Measurements from ENCODE around the gene C1QTNF8. TPM values are rescaled to one million over a fixed set of nuclear protein-coding genes. Genes with fewer than 3 reads are reported as not detected.

C1QTNF8 gene
- total RNA-seq, 4 donors from 2014 or later = not detected

DNA sequence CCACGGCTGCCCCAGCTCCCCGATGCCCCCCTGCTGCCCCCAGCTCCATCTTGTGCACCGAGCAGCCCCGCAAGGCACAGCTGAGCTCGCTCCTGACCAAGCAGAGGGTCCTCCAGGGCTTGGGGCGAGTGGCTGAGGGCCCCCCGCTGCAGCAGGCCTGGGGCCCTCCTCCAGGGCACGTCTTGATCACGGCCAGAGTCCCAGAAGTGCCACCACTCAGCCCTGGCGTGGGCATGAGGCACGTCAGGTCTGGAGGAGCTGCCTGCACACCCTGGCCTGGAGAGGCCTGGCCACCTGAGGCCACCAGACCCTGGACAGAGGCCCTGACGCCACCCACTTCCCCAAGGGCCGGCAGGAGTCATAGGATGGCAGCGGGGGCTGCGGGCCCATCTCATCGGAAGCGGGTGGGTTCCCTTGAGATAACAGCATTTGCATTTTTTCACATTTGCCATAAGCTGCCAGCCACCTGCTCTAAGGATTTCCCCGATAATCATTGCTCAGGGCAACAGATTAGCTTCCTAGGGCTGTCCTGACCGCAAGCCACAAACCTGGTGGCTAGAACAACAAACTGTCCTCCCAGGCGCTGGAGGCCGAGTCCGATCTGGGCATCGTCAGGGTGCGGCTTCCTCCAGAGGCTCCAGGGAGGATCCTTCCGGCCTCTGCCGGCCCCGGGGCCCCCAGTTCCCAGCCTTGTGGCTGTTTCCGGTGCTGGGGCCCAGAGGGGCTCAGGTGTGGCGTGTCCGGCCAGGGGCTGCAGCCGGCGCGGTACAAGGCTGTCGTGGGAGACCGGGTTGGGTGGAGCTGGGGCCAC, 23.9 kb upstream of the C1QTNF8 start:
- TF ChIP-seq POLR2A (IDR thresholded peaks at IDR 0.05; ENCODE audit: low read depth) (no peak), POLR2AphosphoS5 (IDR thresholded peaks at IDR 0.05) (no peak), EP300 (IDR thresholded peaks at IDR 0.05) (no peak)
- TF ChIP-seq, protein P1, sequence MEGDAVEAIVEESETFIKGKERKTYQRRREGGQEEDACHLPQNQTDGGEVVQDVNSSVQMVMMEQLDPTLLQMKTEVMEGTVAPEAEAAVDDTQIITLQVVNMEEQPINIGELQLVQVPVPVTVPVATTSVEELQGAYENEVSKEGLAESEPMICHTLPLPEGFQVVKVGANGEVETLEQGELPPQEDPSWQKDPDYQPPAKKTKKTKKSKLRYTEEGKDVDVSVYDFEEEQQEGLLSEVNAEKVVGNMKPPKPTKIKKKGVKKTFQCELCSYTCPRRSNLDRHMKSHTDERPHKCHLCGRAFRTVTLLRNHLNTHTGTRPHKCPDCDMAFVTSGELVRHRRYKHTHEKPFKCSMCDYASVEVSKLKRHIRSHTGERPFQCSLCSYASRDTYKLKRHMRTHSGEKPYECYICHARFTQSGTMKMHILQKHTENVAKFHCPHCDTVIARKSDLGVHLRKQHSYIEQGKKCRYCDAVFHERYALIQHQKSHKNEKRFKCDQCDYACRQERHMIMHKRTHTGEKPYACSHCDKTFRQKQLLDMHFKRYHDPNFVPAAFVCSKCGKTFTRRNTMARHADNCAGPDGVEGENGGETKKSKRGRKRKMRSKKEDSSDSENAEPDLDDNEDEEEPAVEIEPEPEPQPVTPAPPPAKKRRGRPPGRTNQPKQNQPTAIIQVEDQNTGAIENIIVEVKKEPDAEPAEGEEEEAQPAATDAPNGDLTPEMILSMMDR (IDR thresholded peaks at IDR 0.05) = no peak
- H3K4me3 ChIP-seq = no peak overlapping the region
- H3K9me3 ChIP-seq = no peaks in the 10 kb centered on the region
- 84% methylated on average over 14 of the region's 35 CpGs for WGBS
- peaks cover 0 to under 1% (median 0%) of the 10 kb centered on the region in 4 donors for H3K4me1 ChIP-seq
- H3K27me3 ChIP-seq = peaks cover 0 to 38% (median 0%) of the 10 kb centered on the region in 4 donors
- H3K36me3 ChIP-seq = no peaks in the 10 kb centered on the region
- DNase-seq (ENCODE audit: extremely low spot score) = no peak
- no peak overlapping the region for H3K27ac ChIP-seq (replicated peaks in 1 of 4)
- intact Hi-C loops (cut with DNase I) = no loop called here

GRCh38 chr16:1119129-1119528, 23.1 kb upstream of the C1QTNF8 start:
- 83% methylated on average over 9 of the region's 19 CpGs for WGBS
- Histone ChIP-seq H3K36me3 (no peaks in the 10 kb centered on the region), H3K27me3 (peaks cover 0 to 41% (median 0%) of the 10 kb centered on the region in 4 donors), H3K4me3 (no peak overlapping the region), H3K4me1 (no peaks in the 10 kb centered on the region), H3K9me3 (no peaks in the 10 kb centered on the region), H3K27ac (replicated peaks in 1 of 4) (no peak overlapping the region)
- intact Hi-C loops (cut with DNase I) = no loop called here
- no peak for DNase-seq (ENCODE audit: extremely low spot score)
- TF ChIP-seq EP300 (IDR thresholded peaks at IDR 0.05) (no peak), POLR2A (IDR thresholded peaks at IDR 0.05; ENCODE audit: low read depth) (no peak), POLR2AphosphoS5 (IDR thresholded peaks at IDR 0.05) (no peak)
- TF ChIP-seq, protein P1 (IDR thresholded peaks at IDR 0.05) = no peak

DNA sequence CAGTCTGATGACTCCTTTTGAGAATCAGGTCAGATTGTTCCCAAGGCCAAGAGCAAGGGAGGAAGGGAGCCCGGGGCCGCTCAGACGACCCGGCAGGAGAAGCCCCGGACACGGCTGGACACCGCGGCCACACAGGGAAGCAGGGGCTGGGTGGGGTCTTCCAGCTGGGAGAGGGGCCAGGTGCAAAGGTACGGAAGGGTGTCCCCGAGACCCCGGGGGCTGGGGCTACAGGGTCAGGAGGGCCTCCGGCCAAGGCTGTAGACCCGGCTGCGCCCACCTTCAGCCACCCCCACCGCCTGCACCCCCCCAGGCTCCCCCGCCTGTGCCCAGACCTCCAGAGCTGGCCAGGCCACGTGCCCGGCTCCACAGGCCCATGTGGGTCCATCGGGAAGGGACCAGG, 21.9 kb upstream of the C1QTNF8 start:
- H3K36me3 ChIP-seq = no peaks in the 10 kb centered on the region
- H3K4me3 ChIP-seq = no peak overlapping the region
- no peak for DNase-seq (ENCODE audit: extremely low spot score)
- TF ChIP-seq, protein P1 (IDR thresholded peaks at IDR 0.05) = no peak
- TF ChIP-seq POLR2A (IDR thresholded peaks at IDR 0.05; ENCODE audit: low read depth) = no peak
- TF ChIP-seq POLR2AphosphoS5 (IDR thresholded peaks at IDR 0.05) = no peak
- no peak for TF ChIP-seq EP300 (IDR thresholded peaks at IDR 0.05)
- H3K9me3 ChIP-seq = no peaks in the 10 kb centered on the region
- H3K4me1 ChIP-seq = no peaks in the 10 kb centered on the region
- intact Hi-C loops (cut with DNase I) = no loop called here
- peaks cover 0 to 35% (median 0%) of the 10 kb centered on the region in 4 donors for H3K27me3 ChIP-seq
- 77% methylated on average over 10 of the region's 19 CpGs for WGBS
- H3K27ac ChIP-seq (replicated peaks in 1 of 4) = no peak overlapping the region

- H3K4me3 ChIP-seq = no peak overlapping the region
- no peaks in the 10 kb centered on the region for H3K9me3 ChIP-seq
- H3K36me3 ChIP-seq = no peaks in the 10 kb centered on the region
- no peaks in the 10 kb centered on the region for H3K4me1 ChIP-seq
- intact Hi-C loops (cut with DNase I) = no loop called here
- peaks cover 0 to 34% (median 0%) of the 10 kb centered on the region in 4 donors for H3K27me3 ChIP-seq
- TF ChIP-seq, protein P1 (IDR thresholded peaks at IDR 0.05) = no peak
- TF ChIP-seq POLR2AphosphoS5 (IDR thresholded peaks at IDR 0.05) (no peak), POLR2A (IDR thresholded peaks at IDR 0.05; ENCODE audit: low read depth) (no peak), EP300 (IDR thresholded peaks at IDR 0.05) (no peak)
- no peak overlapping the region for H3K27ac ChIP-seq (replicated peaks in 1 of 4)
- WGBS = 62% methylated on average over 28 of the region's 34 CpGs
- no peak for DNase-seq (ENCODE audit: extremely low spot score)
Measured at GRCh38 chr16:1117176-1117900, 21.3 kb upstream of the C1QTNF8 start.

Measured in esophagus muscularis mucosa (tissue), 4 donors.